Immature natural killer cell (primary cell): ENCODE data around the gene LYRM4. TPM values are rescaled to one million over a fixed set of nuclear protein-coding genes. Genes with fewer than 3 reads are reported as not detected.

Experiments used
- DNase-seq, 3 donors: peaks; one replicate each; pipeline ENCODE4 v3.0.0; 2022; ENCODE audit warnings: mixed read lengths in 1 of 3
- H3K27ac Mint-ChIP-seq, 6 donors: one replicate each; pipeline ENCODE4 v1.8.0; 2020; ENCODE audit warnings: mixed read lengths in 6 of 6, mild to moderate bottlenecking in 5 of 6, inconsistent platforms in 4 of 6, moderate library complexity in 3 of 6
- H3K27me3 Mint-ChIP-seq, 3 donors: one replicate each; pipeline ENCODE4 v1.8.0; 2020 to 2021; ENCODE audit warnings: low read depth in 3 of 3, mild to moderate bottlenecking in 3 of 3, mixed read lengths in 3 of 3, moderate library complexity in 3 of 3, inconsistent platforms in 1 of 3
- H3K36me3 Mint-ChIP-seq, 3 donors: one replicate each; pipeline ENCODE4 v1.8.0; 2020; ENCODE audit warnings: mixed read lengths in 3 of 3, inconsistent platforms in 2 of 3, mild to moderate bottlenecking in 2 of 3
- H3K4me1 Mint-ChIP-seq, 2 donors: one replicate each; pipeline ENCODE4 v1.8.0; 2020; ENCODE audit warnings: inconsistent platforms in 2 of 2, mild to moderate bottlenecking in 2 of 2, mixed read lengths in 2 of 2, moderate library complexity in 1 of 2
- H3K4me3 Mint-ChIP-seq, 5 donors: one replicate each; pipeline ENCODE4 v1.8.0; 2020; ENCODE audit warnings: mild to moderate bottlenecking in 5 of 5, mixed read lengths in 5 of 5, inconsistent platforms in 3 of 5, moderate library complexity in 3 of 5
- H3K9me3 Mint-ChIP-seq, 6 donors: one replicate each; pipeline ENCODE4 v1.8.0; 2020; ENCODE audit warnings: mild to moderate bottlenecking in 6 of 6, mixed read lengths in 6 of 6, inconsistent platforms in 4 of 6, moderate library complexity in 3 of 6
- polyA plus RNA-seq, 3 donors: library from polyadenylated mRNA; unstranded; fragments of 300-500 nt; fragmentation: Illumina TruSeq; gene quantifications; one replicate each; pipeline ENCODE4 v1.2.3, GENCODE V29; 2021

LYRM4 gene
- polyA plus RNA-seq, 3 donors from 2014 or later, result 10.5 to 23.4 (median 21.9) TPM

GRCh38 chr6:5146398-5146797 lies 114.4 kb downstream of the LYRM4 start:
- no peaks in the 10 kb centered on the region for H3K9me3 Mint-ChIP-seq

GRCh38 chr6:5143634-5144311 lies 117.0 kb downstream of the LYRM4 start:
- peaks cover 0 to 2% (median 2%) of the 10 kb centered on the region in 3 donors for H3K27me3 Mint-ChIP-seq
- no peaks in the 10 kb centered on the region for H3K9me3 Mint-ChIP-seq
- DNase-seq, result peak; percentile 60 to 71 (median 69)
- H3K27ac Mint-ChIP-seq, result peak overlapping the region in 1 of 6 donors; percentile 65
- peaks cover 1 to 17% of the 10 kb centered on the region in 2 donors for H3K4me1 Mint-ChIP-seq
- no peaks in the 10 kb centered on the region for H3K36me3 Mint-ChIP-seq
- peak overlapping the region in 1 of 5 donors; percentile 73 for H3K4me3 Mint-ChIP-seq

More at GRCh38 chr6:5146398-5146797, 114.4 kb downstream of the LYRM4 start:
- H3K4me1 Mint-ChIP-seq, result peaks cover 1 to 17% of the 10 kb centered on the region in 2 donors
- H3K4me3 Mint-ChIP-seq, result no peak overlapping the region
- no peak for DNase-seq
- H3K36me3 Mint-ChIP-seq, result no peaks in the 10 kb centered on the region
- peaks cover 0 to 2% (median 2%) of the 10 kb centered on the region in 3 donors for H3K27me3 Mint-ChIP-seq
- H3K27ac Mint-ChIP-seq, result no peak overlapping the region

- Mint-ChIP-seq H3K4me3 (peak overlapping the region in 1 of 5 donors; percentile 39), H3K27ac (peak overlapping the region in 2 of 6 donors; percentile 40 to 63), H3K4me1 (peaks cover 1 to 18% of the 10 kb centered on the region in 2 donors), H3K36me3 (no peaks in the 10 kb centered on the region), H3K9me3 (no peaks in the 10 kb centered on the region), H3K27me3 (peaks cover 0 to 2% (median 2%) of the 10 kb centered on the region in 3 donors)
- peak in 2 of 3 donors; percentile 33 to 38 for DNase-seq
Observed at GRCh38 chr6:5142915-5143314, 117.8 kb downstream of the LYRM4 start.

GRCh38 chr6:5142131-5142530 lies 118.6 kb downstream of the LYRM4 start:
- Mint-ChIP-seq H3K4me1 (peaks cover 1 to 23% of the 10 kb centered on the region in 2 donors), H3K36me3 (no peaks in the 10 kb centered on the region), H3K27me3 (peaks cover 0 to 2% (median 2%) of the 10 kb centered on the region in 3 donors), H3K4me3 (no peak overlapping the region), H3K27ac (no peak overlapping the region), H3K9me3 (no peaks in the 10 kb centered on the region)
- DNase-seq, result no peak

GRCh38 chr6:5141046-5141445 lies 119.7 kb downstream of the LYRM4 start:
- Mint-ChIP-seq H3K4me3 (no peak overlapping the region), H3K27me3 (peaks cover 0 to 2% (median 2%) of the 10 kb centered on the region in 3 donors), H3K9me3 (no peaks in the 10 kb centered on the region), H3K4me1 (peaks cover 1 to 34% of the 10 kb centered on the region in 2 donors), H3K27ac (peak overlapping the region in 1 of 6 donors; percentile 65), H3K36me3 (no peaks in the 10 kb centered on the region)
- no peak for DNase-seq

- no peak overlapping the region for H3K27ac Mint-ChIP-seq
- no peaks in the 10 kb centered on the region for H3K9me3 Mint-ChIP-seq
- peaks cover 1 to 37% of the 10 kb centered on the region in 2 donors for H3K4me1 Mint-ChIP-seq
- H3K4me3 Mint-ChIP-seq, result no peak overlapping the region
- H3K27me3 Mint-ChIP-seq, result peaks cover 0 to 2% (median 2%) of the 10 kb centered on the region in 3 donors
- no peak for DNase-seq
- no peaks in the 10 kb centered on the region for H3K36me3 Mint-ChIP-seq
Observed at GRCh38 chr6:5139828-5140771, 120.7 kb downstream of the LYRM4 start.

- Mint-ChIP-seq H3K9me3 (no peaks in the 10 kb centered on the region), H3K27ac (peak overlapping the region in 1 of 6 donors; percentile 3), H3K36me3 (no peaks in the 10 kb centered on the region), H3K4me3 (no peak overlapping the region), H3K27me3 (peaks cover 0 to 2% (median 2%) of the 10 kb centered on the region in 3 donors), H3K4me1 (peaks cover 1 to 37% of the 10 kb centered on the region in 2 donors)
- DNase-seq, result no peak
Observed at GRCh38 chr6:5138995-5139827, 121.5 kb downstream of the LYRM4 start.

GRCh38 chr6:5136851-5137250 lies 123.9 kb downstream of the LYRM4 start:
- Mint-ChIP-seq H3K4me3 (no peak overlapping the region), H3K36me3 (no peaks in the 10 kb centered on the region), H3K4me1 (peaks cover 0 to 20% of the 10 kb centered on the region in 2 donors), H3K27ac (no peak overlapping the region), H3K9me3 (no peaks in the 10 kb centered on the region), H3K27me3 (peaks cover 0 to 1% (median 0%) of the 10 kb centered on the region in 3 donors)
- DNase-seq, result no peak

GRCh38 chr6:5135788-5136376 lies 124.9 kb downstream of the LYRM4 start:
- no peaks in the 10 kb centered on the region for H3K9me3 Mint-ChIP-seq
- no peak overlapping the region for H3K27ac Mint-ChIP-seq
- H3K36me3 Mint-ChIP-seq, result no peaks in the 10 kb centered on the region
- H3K4me3 Mint-ChIP-seq, result no peak overlapping the region
- DNase-seq, result peak; percentile 5 to 39 (median 13)
- H3K27me3 Mint-ChIP-seq, result peaks cover 0 to 1% (median 0%) of the 10 kb centered on the region in 3 donors
- peaks cover 0 to 20% of the 10 kb centered on the region in 2 donors for H3K4me1 Mint-ChIP-seq

- peaks cover 0 to 1% (median 0%) of the 10 kb centered on the region in 3 donors for H3K27me3 Mint-ChIP-seq
- DNase-seq, result no peak
- no peak overlapping the region for H3K4me3 Mint-ChIP-seq
- no peak overlapping the region for H3K27ac Mint-ChIP-seq
- no peaks in the 10 kb centered on the region for H3K36me3 Mint-ChIP-seq
- H3K9me3 Mint-ChIP-seq, result no peaks in the 10 kb centered on the region
- H3K4me1 Mint-ChIP-seq, result peaks cover 0 to 20% of the 10 kb centered on the region in 2 donors
Observed at GRCh38 chr6:5133943-5134342, 126.8 kb downstream of the LYRM4 start.

GRCh38 chr6:5132731-5133130 lies 128.0 kb downstream of the LYRM4 start:
- no peak overlapping the region for H3K27ac Mint-ChIP-seq
- H3K9me3 Mint-ChIP-seq, result no peaks in the 10 kb centered on the region
- H3K27me3 Mint-ChIP-seq, result peaks cover 0 to 1% (median 0%) of the 10 kb centered on the region in 3 donors
- H3K4me1 Mint-ChIP-seq, result peaks cover 0 to 18% of the 10 kb centered on the region in 2 donors
- no peak overlapping the region for H3K4me3 Mint-ChIP-seq
- no peaks in the 10 kb centered on the region for H3K36me3 Mint-ChIP-seq
- no peak for DNase-seq

GRCh38 chr6:5130135-5130866 lies 130.4 kb downstream of the LYRM4 start:
- no peaks in the 10 kb centered on the region for H3K9me3 Mint-ChIP-seq
- H3K36me3 Mint-ChIP-seq, result no peaks in the 10 kb centered on the region
- H3K4me3 Mint-ChIP-seq, result no peak overlapping the region
- no peak for DNase-seq
- no peak overlapping the region for H3K27ac Mint-ChIP-seq
- H3K4me1 Mint-ChIP-seq, result no peaks in the 10 kb centered on the region
- H3K27me3 Mint-ChIP-seq, result peaks cover 0 to 2% (median 1%) of the 10 kb centered on the region in 3 donors
